Lower lobe of right lung (tissue), 2 donors: ENCODE measurements around the gene NOB1. TPM values are rescaled to one million over a fixed set of nuclear protein-coding genes. Genes with fewer than 3 reads are reported as not detected.
"Not testable (repeated sequence)": the region's sequence is repeated elsewhere in the genome, so short reads cannot be mapped to it uniquely, and the experiment has no call there.

Experiments
- ATAC-seq, 2 donors: fragments of 200-7000 bp; cut with Tn5 transposase; one replicate each; pipeline ENCODE4 v1.9.1; 2020 to 2022; ENCODE audit warnings: mild to moderate bottlenecking in 2 of 2, moderate library complexity in 2 of 2
- DNase-seq: peaks from one replicate; pipeline ENCODE4 v3.0.0-alpha.2; 2020
- H3K27ac ChIP-seq: fragments of 200-600 bp; one replicate; pipeline ENCODE4 v1.8.0; 2022
- H3K27me3 ChIP-seq: fragments of 200-600 bp; one replicate; pipeline ENCODE4 v1.8.0; 2022; ENCODE audit warnings: low read depth
- H3K36me3 ChIP-seq: fragments of 200-600 bp; one replicate; pipeline ENCODE4 v1.8.0; 2022; ENCODE audit warnings: mild to moderate bottlenecking
- H3K4me1 ChIP-seq: fragments of 200-600 bp; one replicate; pipeline ENCODE4 v1.8.0; 2022
- H3K4me3 ChIP-seq: fragments of 200-600 bp; one replicate; pipeline ENCODE4 v1.8.0; 2022; ENCODE audit warnings: mild to moderate bottlenecking
- H3K9me3 ChIP-seq: fragments of 200-600 bp; one replicate; pipeline ENCODE4 v1.8.0; 2022
- CTCF ChIP-seq: fragments of 200-600 bp; IDR thresholded peaks from one replicate; pipeline ENCODE4 v1.8.0; 2022; ENCODE audit warnings: antibody characterized with exemption, mild to moderate bottlenecking
- intact Hi-C: fragments of 100-400 bp; cut with DNase I; formaldehyde crosslinking; loops from one replicate; pipeline ENCODE4 v1.11.0; 2022
- total RNA-seq: library from RNA; stranded (reverse); fragmentation: NEBNext Ultra II Directional; extraction: Animal tissue kit (Norgen Biotek cat#: 25700); gene quantifications from one replicate; pipeline ENCODE4 v1.2.1, GENCODE V29; 2021
- donor health status: DM: no; HTN: yes; CAD: no; lungs with severe emphysema.

The NOB1 gene
- total RNA-seq, 1 donor from 2014 or later = 30.3 TPM

GRCh38 chr16:69767459-69768229 lies 12.9 kb upstream of the NOB1 start:
- peaks cover 48% of the 10 kb centered on the region for H3K4me1 ChIP-seq
- peak overlapping the region; percentile 1 for H3K27ac ChIP-seq

GRCh38 chr16:69763599-69763942 lies 8.8 kb upstream of the NOB1 start:
- peak overlapping the region; percentile 90 for H3K4me3 ChIP-seq
- H3K27me3 ChIP-seq = no peaks in the 10 kb centered on the region
- H3K4me1 ChIP-seq = peaks cover 28% of the 10 kb centered on the region
- no peaks in the 10 kb centered on the region for H3K9me3 ChIP-seq
- H3K36me3 ChIP-seq = no peaks in the 10 kb centered on the region
- H3K27ac ChIP-seq = peak overlapping the region; percentile 96
- ATAC-seq (peak in 1 of 2 donors; percentile 40), DNase-seq (no peak)
- intact Hi-C loops = no loop called here
- TF ChIP-seq CTCF = no peak

More at GRCh38 chr16:69767459-69768229, 12.9 kb upstream of the NOB1 start:
- intact Hi-C loops = no loop called here
- Histone ChIP-seq H3K27me3 (no peaks in the 10 kb centered on the region), H3K9me3 (no peaks in the 10 kb centered on the region), H3K36me3 (no peaks in the 10 kb centered on the region), H3K4me3 (no peak overlapping the region)
- no peak for ATAC-seq
- no peak for DNase-seq
- no peak for TF ChIP-seq CTCF

DNA sequence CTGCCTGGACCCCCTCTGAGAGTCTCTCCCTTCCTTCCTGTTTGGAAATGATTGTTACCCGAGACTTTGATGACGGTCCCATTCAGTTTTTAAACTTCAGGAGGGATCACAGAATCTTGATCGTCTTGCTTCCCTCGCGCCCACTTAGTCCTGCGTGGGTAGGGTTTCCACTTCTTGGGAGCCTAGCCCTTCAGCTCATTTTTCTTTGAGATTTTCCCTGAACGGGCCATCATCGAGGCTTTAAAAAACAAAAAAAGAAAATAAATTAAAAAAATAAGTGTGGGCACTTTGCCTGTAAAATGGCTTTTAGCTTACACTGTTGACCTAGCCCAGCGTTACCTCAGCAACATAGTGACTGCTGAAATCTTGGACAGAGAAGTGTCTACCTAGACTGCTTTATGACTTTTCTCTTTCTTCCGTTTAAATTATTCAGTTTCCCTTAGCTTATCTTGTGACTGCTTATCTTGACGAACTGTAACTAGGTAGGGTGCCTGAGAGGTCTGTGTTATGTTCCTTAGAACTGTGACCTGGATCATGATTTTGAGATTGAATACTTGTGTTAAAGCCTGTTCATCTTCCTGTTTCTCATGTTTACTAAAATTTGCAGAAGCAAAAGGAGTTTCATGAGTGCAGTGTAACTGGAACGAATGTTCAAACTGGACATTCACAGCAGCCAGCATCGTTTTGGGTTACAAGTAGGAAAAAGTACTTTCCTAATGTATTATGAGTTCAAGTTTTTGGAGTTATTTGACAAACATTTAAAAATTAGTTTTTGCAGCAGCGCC lies 8.3 kb upstream of the NOB1 start:
- intact Hi-C loops = no loop called here
- TF ChIP-seq CTCF = no peak
- Histone ChIP-seq H3K4me3 (peak overlapping the region; percentile 90), H3K4me1 (peaks cover 25% of the 10 kb centered on the region), H3K36me3 (no peaks in the 10 kb centered on the region), H3K9me3 (no peaks in the 10 kb centered on the region), H3K27ac (peak overlapping the region; percentile 96), H3K27me3 (no peaks in the 10 kb centered on the region)
- peak; percentile 70 to 74 for ATAC-seq
- no peak for DNase-seq

DNA sequence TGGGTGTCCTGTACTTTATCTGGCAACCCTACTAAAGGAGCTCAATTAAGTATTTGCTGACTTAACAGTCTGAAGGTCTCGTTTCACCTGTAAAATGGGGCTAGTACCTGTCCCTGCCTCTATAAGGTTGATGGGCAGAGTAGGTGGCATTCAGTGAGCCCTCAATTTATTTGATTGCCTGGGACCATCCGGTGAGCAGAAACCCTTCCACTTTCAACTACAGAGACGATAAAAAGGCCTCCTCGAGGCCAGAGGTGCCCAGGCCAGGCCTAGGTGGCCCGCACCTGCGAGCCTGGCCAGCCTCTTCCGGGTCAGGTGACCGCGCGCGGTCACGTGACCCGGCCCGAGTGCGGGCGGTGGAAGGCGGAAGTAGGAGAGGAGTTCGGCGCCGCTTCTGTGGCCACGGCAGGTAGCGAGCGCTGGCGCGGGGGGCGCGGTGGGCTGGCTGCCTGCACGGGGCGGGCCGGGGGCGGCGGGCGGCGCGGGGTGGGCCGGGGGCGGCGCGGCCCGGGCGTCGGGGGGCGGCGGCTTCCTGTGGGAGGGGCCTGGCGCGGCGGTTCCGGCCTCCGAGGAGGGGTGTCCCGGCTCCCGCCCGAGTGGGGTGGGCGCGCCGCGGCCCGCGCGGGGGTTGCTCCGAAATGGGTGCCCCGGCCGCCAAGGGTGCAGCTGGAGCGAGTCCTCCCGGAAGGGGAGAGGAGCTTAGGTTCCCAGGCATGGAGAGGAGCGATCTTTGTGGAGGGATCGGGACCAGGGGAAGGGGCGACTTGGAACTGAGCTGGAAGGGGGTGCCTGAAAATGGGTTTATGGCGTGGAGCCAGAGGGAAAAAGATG lies 7.5 kb upstream of the NOB1 start, which contains the start of gene WWP2:
WWP2 (plus strand) TSS at position 350 of the 831 bp plus-strand sequence. CDS start 24,679 bp downstream, outside the sequence.
- intact Hi-C loops = no loop called here
- peak within 1 kb of the TSS; percentile 90 for H3K4me3 ChIP-seq
- TF ChIP-seq CTCF = no peak
- no peaks in the 10 kb centered on the region for H3K9me3 ChIP-seq
- ATAC-seq (peak; percentile 88 to 89), DNase-seq (peak; percentile 85)
- no peaks in the 10 kb centered on the region for H3K27me3 ChIP-seq
- peak within 1 kb of the TSS; percentile 96 for H3K27ac ChIP-seq
- H3K4me1 ChIP-seq = peaks cover 25% of the 10 kb centered on the region
- H3K36me3 ChIP-seq = no peaks in the 10 kb centered on the region

- H3K9me3 ChIP-seq, ATAC-seq, DNase-seq, H3K4me3 ChIP-seq, intact Hi-C loops, H3K27ac ChIP-seq, H3K36me3 ChIP-seq, H3K27me3 ChIP-seq: not testable (repeated sequence)
- peaks cover 26% of the 10 kb centered on the region for H3K4me1 ChIP-seq
Measured at GRCh38 chr16:69757375-69757774, 2.6 kb upstream of the NOB1 start.
